Bronchial epithelial cell (primary cell): ENCODE results near the gene RAD51B. TPM values are rescaled to one million over a fixed set of nuclear protein-coding genes. Genes with fewer than 3 reads are reported as not detected.

ENCODE experiments used
- DNase-seq: peaks from one replicate; pipeline ENCODE4 v3.0.0-alpha.2; 2010; ENCODE audit warnings: low read depth
- FAIRE-seq: peaks from 2 replicates; lab custom pipeline; 2011; peaks lifted over from hg19 to GRCh38; lab: Jason Lieb, UNC
- H3K27me3 ChIP-seq: 2 replicates; pipeline ENCODE4 v1.5.1; 2011; ENCODE audit warnings: low read length; ENCODE audit not compliant: control insufficient read depth, insufficient read depth
- H3K36me3 ChIP-seq: 2 replicates; pipeline ENCODE4 v1.5.1; 2011; ENCODE audit warnings: low read length; ENCODE audit not compliant: control insufficient read depth, insufficient read depth
- H3K4me3 ChIP-seq: 2 replicates; pipeline ENCODE4 v1.5.1; 2011; ENCODE audit warnings: mild to moderate bottlenecking, low read depth, low read length, control low read depth
- total RNA-seq: library from RNA; depleted of rRNA; stranded (reverse); fragments of >200 nt; gene quantifications from 2 replicates; pipeline ENCODE4 v1.2.1, GENCODE V29; 2014
- TF ChIP-seq, protein P1 (sequence below): IDR thresholded peaks from 2 replicates; pipeline ENCODE4 v1.5.1; 2011; ENCODE audit warnings: mild to moderate bottlenecking, moderate library complexity, low read length, control low read depth, inconsistent platforms; ENCODE audit not compliant: insufficient read depth, severe bottlenecking

RAD51B gene
- total RNA-seq, 1 donor from 2014 or later, result 12.1 TPM

DNA sequence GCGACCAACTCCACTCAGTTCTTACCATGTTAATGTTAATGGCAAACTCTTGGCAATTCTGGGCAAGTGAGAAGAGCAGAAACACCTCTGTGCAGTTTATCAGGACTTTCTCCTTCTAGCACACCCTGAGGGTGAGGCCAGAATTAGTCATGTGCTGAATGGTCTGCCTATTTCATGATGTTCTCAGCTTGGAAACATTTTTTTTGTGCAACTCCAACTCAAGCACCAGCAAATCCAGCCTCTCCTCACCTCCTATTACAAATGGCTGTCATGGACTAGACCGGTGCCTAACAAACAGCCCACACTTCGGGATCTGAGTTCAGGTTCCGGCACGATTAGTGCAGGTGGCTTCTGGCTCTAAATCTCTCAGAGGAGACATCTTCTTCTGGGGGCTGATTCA lies 727.3 kb downstream of the RAD51B start:
- H3K36me3 ChIP-seq, result no peaks in the 10 kb centered on the region
- H3K27me3 ChIP-seq, result no peaks in the 10 kb centered on the region
- H3K4me3 ChIP-seq, result peak overlapping the region; percentile 16
- DNase-seq (peak; percentile 98), FAIRE-seq (peak; percentile 100)
- TF ChIP-seq, protein P1, sequence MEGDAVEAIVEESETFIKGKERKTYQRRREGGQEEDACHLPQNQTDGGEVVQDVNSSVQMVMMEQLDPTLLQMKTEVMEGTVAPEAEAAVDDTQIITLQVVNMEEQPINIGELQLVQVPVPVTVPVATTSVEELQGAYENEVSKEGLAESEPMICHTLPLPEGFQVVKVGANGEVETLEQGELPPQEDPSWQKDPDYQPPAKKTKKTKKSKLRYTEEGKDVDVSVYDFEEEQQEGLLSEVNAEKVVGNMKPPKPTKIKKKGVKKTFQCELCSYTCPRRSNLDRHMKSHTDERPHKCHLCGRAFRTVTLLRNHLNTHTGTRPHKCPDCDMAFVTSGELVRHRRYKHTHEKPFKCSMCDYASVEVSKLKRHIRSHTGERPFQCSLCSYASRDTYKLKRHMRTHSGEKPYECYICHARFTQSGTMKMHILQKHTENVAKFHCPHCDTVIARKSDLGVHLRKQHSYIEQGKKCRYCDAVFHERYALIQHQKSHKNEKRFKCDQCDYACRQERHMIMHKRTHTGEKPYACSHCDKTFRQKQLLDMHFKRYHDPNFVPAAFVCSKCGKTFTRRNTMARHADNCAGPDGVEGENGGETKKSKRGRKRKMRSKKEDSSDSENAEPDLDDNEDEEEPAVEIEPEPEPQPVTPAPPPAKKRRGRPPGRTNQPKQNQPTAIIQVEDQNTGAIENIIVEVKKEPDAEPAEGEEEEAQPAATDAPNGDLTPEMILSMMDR, result no peak

DNA sequence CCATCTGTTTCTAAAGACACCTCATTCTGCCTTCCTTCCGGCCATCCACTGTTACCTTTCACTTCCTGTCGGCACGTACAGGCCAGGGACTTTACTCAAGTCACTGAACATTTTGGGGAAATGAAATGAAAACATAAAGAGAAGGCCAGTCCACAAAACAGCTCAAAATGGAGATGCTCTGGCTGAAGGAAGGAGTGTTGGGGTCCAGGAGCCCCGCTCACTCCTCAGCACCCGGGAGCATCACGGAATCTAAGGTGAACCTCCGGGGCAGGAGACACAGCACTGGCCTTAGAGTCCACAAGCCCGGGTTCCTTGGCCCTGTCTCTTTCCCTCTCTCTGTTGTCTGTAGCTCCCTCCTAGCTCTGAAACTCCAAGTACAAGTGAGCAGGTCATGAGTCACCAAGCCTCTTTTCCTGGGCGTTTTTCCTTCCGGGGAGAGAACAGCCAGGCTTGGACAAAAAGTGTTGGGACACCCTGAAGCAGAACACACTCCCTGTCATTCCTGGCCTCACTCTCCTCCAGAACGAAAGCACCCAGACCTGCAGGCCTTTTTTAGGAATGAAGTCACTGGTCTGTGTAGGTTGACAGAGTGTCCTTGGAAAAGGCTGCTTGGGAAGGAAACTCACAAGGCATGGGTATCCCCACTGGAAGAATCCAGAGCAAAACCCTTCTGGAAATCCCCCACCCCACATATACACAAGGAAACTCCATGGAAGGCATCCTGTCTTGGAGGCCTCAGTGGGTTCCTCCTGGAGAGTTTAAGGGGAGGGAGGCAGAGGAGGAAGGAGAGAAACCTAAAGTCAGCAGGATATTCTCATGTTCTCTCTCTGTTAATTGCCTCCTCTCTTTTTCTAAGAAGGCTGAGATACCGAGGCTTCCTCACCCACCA lies 728.0 kb downstream of the RAD51B start:
- TF ChIP-seq, protein P1, result peak; percentile 12
- H3K4me3 ChIP-seq, result peak overlapping the region; percentile 16
- H3K27me3 ChIP-seq, result no peaks in the 10 kb centered on the region
- FAIRE-seq (peak; percentile 90), DNase-seq (peak; percentile 99)
- H3K36me3 ChIP-seq, result no peaks in the 10 kb centered on the region

DNA sequence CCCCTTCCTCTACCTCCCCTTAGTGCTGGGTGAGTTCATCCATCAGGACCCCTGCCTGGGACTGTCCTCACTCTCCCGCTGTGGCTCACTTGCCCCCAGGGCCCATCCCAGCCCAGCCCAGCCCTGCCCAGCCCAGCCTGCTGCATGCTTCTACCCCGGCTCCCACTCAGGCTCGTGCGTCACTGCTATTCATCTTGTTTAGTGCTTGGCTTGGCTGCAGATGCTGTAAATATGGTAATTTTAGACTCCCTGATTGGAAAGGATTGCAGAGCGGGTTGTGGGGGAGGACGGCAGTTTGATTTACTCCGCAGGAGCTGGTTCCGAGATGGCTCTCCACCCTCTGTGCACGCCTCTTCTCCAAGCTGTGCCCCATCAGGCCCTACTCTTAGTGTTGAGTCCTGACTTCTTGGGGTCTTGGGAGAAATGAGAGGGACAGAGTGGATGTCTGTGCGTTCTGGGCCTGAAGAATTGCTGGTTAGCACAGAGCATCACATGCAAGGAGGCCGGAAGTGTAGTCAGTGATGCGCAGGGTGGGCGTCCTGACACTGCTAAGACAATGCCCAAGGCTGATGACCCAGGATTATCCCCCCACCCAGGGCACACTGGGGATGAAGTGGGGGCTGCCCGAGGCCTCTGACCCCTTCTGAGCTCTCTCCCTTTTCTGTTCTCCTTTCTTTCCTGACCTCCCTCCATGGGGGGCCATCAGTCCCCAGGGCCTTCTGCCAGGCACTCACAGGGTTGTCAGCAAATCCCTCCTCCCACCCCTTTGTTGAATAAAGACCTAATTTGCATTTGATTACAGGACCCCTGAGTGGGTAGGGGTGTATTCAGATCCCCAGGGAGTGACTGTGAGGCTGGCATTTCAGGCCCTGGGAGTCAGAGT lies 728.9 kb downstream of the RAD51B start:
- H3K27me3 ChIP-seq, result no peaks in the 10 kb centered on the region
- FAIRE-seq, result no peak
- H3K4me3 ChIP-seq, result no peak overlapping the region
- peak; percentile 96 for DNase-seq
- TF ChIP-seq, protein P1, result no peak
- no peaks in the 10 kb centered on the region for H3K36me3 ChIP-seq

DNA sequence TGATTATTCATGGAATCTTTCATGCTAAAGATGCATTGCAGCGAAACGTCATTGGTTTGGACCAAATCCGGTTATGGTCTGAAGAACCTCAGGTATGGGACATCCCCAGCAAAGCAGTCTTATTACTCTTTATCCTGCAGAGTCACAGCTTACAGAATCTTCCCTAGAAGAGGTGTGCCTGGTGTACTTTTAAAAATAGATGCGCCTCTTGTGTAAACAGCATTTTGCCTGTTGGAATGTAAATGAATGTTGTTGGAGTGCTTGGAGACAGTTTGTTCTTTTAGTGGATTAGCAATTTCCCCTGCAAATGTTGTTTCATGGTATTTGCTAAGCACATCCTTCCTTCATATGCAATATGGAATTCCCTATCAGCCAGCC lies 730.7 kb downstream of the RAD51B start:
- H3K27me3 ChIP-seq, result no peaks in the 10 kb centered on the region
- no peaks in the 10 kb centered on the region for H3K36me3 ChIP-seq
- no peak for FAIRE-seq
- TF ChIP-seq, protein P1, result no peak
- H3K4me3 ChIP-seq, result no peak overlapping the region
- DNase-seq, result peak; percentile 53

DNA sequence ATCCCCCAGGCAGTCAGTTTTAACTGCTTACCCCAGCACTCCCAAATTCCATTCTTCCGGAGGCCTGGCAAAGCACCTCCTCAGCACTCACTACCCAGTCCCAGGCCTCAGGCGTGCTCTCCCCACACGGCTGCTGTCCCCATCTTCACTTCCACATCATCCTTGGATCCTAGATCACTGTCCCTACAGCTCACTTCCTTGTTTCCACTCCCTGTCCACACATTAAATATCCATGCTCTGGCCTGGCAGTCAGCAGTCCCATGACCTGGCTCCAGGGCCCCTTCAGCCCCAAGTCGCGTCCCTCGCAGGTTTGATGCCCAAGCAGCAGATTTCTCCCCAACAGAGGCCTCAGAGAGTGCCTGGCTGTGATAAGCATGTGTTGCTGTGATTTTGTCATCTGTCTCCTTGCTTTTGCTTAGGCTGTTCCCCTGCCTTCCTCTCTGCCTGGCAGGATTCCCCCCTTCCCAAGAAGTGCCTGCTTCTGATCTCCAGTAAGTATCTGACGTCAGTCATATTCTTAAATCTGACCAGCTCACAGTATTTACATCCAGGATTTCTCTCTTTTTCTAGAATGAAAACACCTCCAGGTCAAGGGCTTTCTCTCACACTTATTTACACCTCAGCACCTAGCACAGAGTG lies 731.6 kb downstream of the RAD51B start:
- Histone ChIP-seq H3K36me3 (no peaks in the 10 kb centered on the region), H3K27me3 (no peaks in the 10 kb centered on the region), H3K4me3 (no peak overlapping the region)
- TF ChIP-seq, protein P1, result no peak
- no peak for DNase-seq
- FAIRE-seq, result no peak
